Measurements from ENCODE around the gene TMEM30B. TPM values are rescaled to one million over a fixed set of nuclear protein-coding genes. Genes with fewer than 3 reads are reported as not detected.

The TMEM30B gene
- total and polyA plus RNA-seq, 2 of the 8 experiments (the other 6 are each of a cell fraction or from before 2014, with no cell fraction given) = 11.2 to 18.7 TPM

DNA sequence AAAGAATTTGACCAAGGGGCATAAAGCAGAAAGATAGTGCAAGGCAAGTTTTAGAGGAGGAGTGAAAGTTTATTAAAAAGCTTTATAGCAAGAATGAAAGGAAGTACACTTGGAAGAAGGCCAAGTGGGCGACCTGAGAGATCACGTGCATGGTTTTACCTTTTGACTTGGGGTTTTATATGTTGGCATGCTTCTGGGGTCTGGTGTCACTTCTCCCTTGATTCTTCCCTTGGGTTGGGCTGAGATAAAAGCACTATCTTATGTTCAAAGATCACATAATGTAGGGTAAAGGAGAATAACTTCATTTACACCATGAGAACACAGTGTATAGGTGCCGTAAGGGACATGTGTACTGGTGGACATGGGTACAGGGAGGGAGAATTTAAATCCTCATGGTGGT is 17.7 kb upstream of the TMEM30B start (continued):
- TF ChIP-seq, protein P1, sequence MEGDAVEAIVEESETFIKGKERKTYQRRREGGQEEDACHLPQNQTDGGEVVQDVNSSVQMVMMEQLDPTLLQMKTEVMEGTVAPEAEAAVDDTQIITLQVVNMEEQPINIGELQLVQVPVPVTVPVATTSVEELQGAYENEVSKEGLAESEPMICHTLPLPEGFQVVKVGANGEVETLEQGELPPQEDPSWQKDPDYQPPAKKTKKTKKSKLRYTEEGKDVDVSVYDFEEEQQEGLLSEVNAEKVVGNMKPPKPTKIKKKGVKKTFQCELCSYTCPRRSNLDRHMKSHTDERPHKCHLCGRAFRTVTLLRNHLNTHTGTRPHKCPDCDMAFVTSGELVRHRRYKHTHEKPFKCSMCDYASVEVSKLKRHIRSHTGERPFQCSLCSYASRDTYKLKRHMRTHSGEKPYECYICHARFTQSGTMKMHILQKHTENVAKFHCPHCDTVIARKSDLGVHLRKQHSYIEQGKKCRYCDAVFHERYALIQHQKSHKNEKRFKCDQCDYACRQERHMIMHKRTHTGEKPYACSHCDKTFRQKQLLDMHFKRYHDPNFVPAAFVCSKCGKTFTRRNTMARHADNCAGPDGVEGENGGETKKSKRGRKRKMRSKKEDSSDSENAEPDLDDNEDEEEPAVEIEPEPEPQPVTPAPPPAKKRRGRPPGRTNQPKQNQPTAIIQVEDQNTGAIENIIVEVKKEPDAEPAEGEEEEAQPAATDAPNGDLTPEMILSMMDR (IDR thresholded peaks at IDR 0.05; ENCODE audit: control extremely low read depth in 1 of 3, insufficient read depth in 1 of 3, low read depth in 1 of 3, low read length in 3 of 3) = no peak
- TF ChIP-seq EP300 (IDR thresholded peaks at IDR 0.05; ENCODE audit: borderline replicate concordance in 1 of 2, low read depth in 2 of 2, low read length in 2 of 2) = no peak
- TF ChIP-seq RNF2 (IDR thresholded peaks at IDR 0.05; ENCODE audit: borderline replicate concordance, low read depth, low read length, missing control alignments, poor library complexity, severe bottlenecking) = no peak

All from H1 (cell line).